Hepatocyte (in vitro differentiated cells): Measurements from ENCODE around the gene TBATA.

Experiments
- EZH2 ChIP-seq: fragments of 200-600 bp; sonication (generic); IDR thresholded peaks from 2 replicates; pipeline ENCODE4 v1.6.1; 2016; ENCODE audit warnings: antibody characterized with exemption, mild to moderate bottlenecking, borderline replicate concordance
- EZH2phosphoT487 ChIP-seq: fragments of 200-600 bp; sonication (generic); IDR thresholded peaks from one replicate; pipeline ENCODE4 v1.6.1; 2018; ENCODE audit warnings: antibody characterized with exemption, mild to moderate bottlenecking, low read depth, moderate library complexity; ENCODE audit not compliant: unreplicated experiment, severe bottlenecking
- TF ChIP-seq, protein P1 (sequence below): fragments of 200-600 bp; sonication (generic); IDR thresholded peaks from 2 replicates; pipeline ENCODE4 v1.5.1; 2016; ENCODE audit warnings: antibody characterized with exemption, mild to moderate bottlenecking; ENCODE audit not compliant: poor library complexity

DNA sequence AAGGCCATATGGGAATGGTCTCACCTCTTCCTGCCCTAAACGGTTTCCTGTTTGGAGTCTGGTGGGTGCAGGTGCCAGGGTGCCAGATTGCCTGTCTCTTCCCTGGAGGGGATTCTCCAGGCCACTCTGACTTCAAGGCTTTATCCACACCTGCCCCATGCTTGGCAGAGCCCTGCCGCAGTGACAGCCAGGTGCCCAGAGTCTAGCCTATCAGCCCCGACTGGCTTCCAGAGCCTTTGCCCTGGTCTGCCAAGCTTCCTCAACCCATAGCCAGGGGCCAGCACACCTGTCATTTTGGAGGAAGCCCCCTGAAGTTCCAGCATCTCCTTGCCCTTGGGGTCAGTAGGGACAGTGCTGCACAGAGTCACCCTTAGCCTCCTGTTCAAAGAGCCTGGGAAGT, 21.6 kb downstream of the TBATA start:
- TF ChIP-seq, protein P1, sequence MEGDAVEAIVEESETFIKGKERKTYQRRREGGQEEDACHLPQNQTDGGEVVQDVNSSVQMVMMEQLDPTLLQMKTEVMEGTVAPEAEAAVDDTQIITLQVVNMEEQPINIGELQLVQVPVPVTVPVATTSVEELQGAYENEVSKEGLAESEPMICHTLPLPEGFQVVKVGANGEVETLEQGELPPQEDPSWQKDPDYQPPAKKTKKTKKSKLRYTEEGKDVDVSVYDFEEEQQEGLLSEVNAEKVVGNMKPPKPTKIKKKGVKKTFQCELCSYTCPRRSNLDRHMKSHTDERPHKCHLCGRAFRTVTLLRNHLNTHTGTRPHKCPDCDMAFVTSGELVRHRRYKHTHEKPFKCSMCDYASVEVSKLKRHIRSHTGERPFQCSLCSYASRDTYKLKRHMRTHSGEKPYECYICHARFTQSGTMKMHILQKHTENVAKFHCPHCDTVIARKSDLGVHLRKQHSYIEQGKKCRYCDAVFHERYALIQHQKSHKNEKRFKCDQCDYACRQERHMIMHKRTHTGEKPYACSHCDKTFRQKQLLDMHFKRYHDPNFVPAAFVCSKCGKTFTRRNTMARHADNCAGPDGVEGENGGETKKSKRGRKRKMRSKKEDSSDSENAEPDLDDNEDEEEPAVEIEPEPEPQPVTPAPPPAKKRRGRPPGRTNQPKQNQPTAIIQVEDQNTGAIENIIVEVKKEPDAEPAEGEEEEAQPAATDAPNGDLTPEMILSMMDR = no peak
- TF ChIP-seq EZH2 (no peak), EZH2phosphoT487 (no peak)
